ENCODE measurements around the gene NDE1.

GRCh38 chr16:15647294-15648014 lies 2.6 kb upstream of the NDE1 start:
- no peak for TF ChIP-seq CTCF (IDR thresholded peaks at IDR 0.05)
- no peak for TF ChIP-seq POLR2A (IDR thresholded peaks at IDR 0.05; ENCODE audit: low read depth)

Data from esophagus muscularis mucosa (tissue), 3 donors.